ENCODE results near the gene TBX15.

Gene TBX15

DNA sequence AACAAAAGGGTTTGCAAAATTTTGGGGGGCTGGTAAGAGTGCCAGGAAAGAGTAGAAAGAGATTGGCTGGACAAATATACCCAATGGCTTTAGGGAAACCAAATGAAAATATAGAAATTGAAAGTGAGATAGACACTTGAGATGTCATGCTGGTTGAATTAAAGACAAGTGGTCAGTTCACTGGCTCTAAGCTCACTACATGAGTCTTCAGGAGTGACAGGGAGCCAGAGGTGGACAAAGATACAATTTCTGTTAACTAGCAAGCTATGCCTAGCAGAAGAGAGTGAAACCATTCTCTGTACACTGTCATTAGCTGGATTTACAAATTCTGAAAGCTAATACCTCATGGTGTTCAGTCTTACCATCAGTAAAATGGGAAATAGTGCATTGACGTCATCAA is 82.5 kb downstream of the TBX15 start:
- H3K4me1 ChIP-seq (ENCODE audit: control insufficient read depth in 2 of 2, insufficient read depth in 1 of 2, low read depth in 1 of 2, low read length in 2 of 2) = no peaks in the 10 kb centered on the region
- no peak overlapping the region for H3K9ac ChIP-seq (ENCODE audit: low read depth, low read length, poor library complexity)
- DNase-seq (ENCODE audit: low spot score) = no peak
- H3K4me2 ChIP-seq (ENCODE audit: insufficient read depth, low read length, poor library complexity, severe bottlenecking) = no peak overlapping the region
- H2AFZ ChIP-seq (ENCODE audit: low read length) = no peak overlapping the region
- H3K14ac ChIP-seq (ENCODE audit: low read length) = no peak overlapping the region
- no peak overlapping the region for H4K8ac ChIP-seq (ENCODE audit: low read depth, low read length)
- no peak overlapping the region for H3K27ac ChIP-seq (replicated peaks; ENCODE audit: low read length)
- no peak overlapping the region for H3K4me3 ChIP-seq (ENCODE audit: low read length in 2 of 2)
- no peaks in the 10 kb centered on the region for H3K36me3 ChIP-seq (replicated peaks in 1 of 2; ENCODE audit: control insufficient read depth in 2 of 2, insufficient read depth in 2 of 2, low read length in 2 of 2)
- no peak overlapping the region for H4K91ac ChIP-seq (ENCODE audit: low read depth, low read length, poor library complexity)
- no peak overlapping the region for H3K4ac ChIP-seq (ENCODE audit: low read length)
- H3K18ac ChIP-seq (ENCODE audit: low read length) = no peak overlapping the region
- H3K23ac ChIP-seq (ENCODE audit: low read depth, low read length, poor library complexity) = no peak overlapping the region
- H3K9me3 ChIP-seq (replicated peaks in 1 of 2; ENCODE audit: control insufficient read depth in 2 of 2, insufficient read depth in 1 of 2, low read depth in 1 of 2, low read length in 2 of 2) = no peaks in the 10 kb centered on the region
- H2BK5ac ChIP-seq (ENCODE audit: low read length) = no peak overlapping the region
- H3K27me3 ChIP-seq (ENCODE audit: control insufficient read depth in 3 of 3, insufficient read depth in 3 of 3, low read depth in 1 of 3, low read length in 3 of 3) = no peaks in the 10 kb centered on the region
- no peak overlapping the region for H2BK12ac ChIP-seq (ENCODE audit: low read length)
- no peak overlapping the region for H2AK5ac ChIP-seq (ENCODE audit: low read depth, low read length)
- no CpG with 5 or more reads among the region's 1 CpG for WGBS, 2 donors (ENCODE audit: extremely low coverage in 2 of 2, insufficient read length in 2 of 2, insufficient replicate concordance in 1 of 2)
- H3K79me1 ChIP-seq (ENCODE audit: low read depth, low read length) = no peaks in the 10 kb centered on the region
- no peak overlapping the region for H2BK120ac ChIP-seq (ENCODE audit: low read depth, low read length)
- no peak overlapping the region for H2BK15ac ChIP-seq (ENCODE audit: low read length)

GRCh38 chr1:118905196-118905595 is 82.9 kb downstream of the TBX15 start:
- Histone ChIP-seq H2BK15ac (ENCODE audit: low read length) (no peak overlapping the region), H2BK5ac (ENCODE audit: low read length) (no peak overlapping the region), H2BK12ac (ENCODE audit: low read length) (no peak overlapping the region), H3K4me1 (ENCODE audit: control insufficient read depth in 2 of 2, insufficient read depth in 1 of 2, low read depth in 1 of 2, low read length in 2 of 2) (no peaks in the 10 kb centered on the region), H3K27me3 (ENCODE audit: control insufficient read depth in 3 of 3, insufficient read depth in 3 of 3, low read depth in 1 of 3, low read length in 3 of 3) (no peaks in the 10 kb centered on the region), H3K27ac (replicated peaks; ENCODE audit: low read length) (no peak overlapping the region), H2BK120ac (ENCODE audit: low read depth, low read length) (no peak overlapping the region), H4K8ac (ENCODE audit: low read depth, low read length) (no peak overlapping the region), H3K36me3 (replicated peaks in 1 of 2; ENCODE audit: control insufficient read depth in 2 of 2, insufficient read depth in 2 of 2, low read length in 2 of 2) (no peaks in the 10 kb centered on the region), H3K9me3 (replicated peaks in 1 of 2; ENCODE audit: control insufficient read depth in 2 of 2, insufficient read depth in 1 of 2, low read depth in 1 of 2, low read length in 2 of 2) (no peaks in the 10 kb centered on the region), H3K18ac (ENCODE audit: low read length) (no peak overlapping the region), H3K4ac (ENCODE audit: low read length) (no peak overlapping the region), H3K4me2 (ENCODE audit: insufficient read depth, low read length, poor library complexity, severe bottlenecking) (no peak overlapping the region), H4K91ac (ENCODE audit: low read depth, low read length, poor library complexity) (no peak overlapping the region), H3K9ac (ENCODE audit: low read depth, low read length, poor library complexity) (no peak overlapping the region), H3K23ac (ENCODE audit: low read depth, low read length, poor library complexity) (no peak overlapping the region), H3K4me3 (ENCODE audit: low read length in 2 of 2) (no peak overlapping the region), H3K79me1 (ENCODE audit: low read depth, low read length) (no peaks in the 10 kb centered on the region), H2AK5ac (ENCODE audit: low read depth, low read length) (no peak overlapping the region), H2AFZ (ENCODE audit: low read length) (no peak overlapping the region), H3K14ac (ENCODE audit: low read length) (no peak overlapping the region)
- DNase-seq (ENCODE audit: low spot score) = no peak
- no CpG with 5 or more reads among the region's 6 CpGs for WGBS, 2 donors (ENCODE audit: extremely low coverage in 2 of 2, insufficient read length in 2 of 2, insufficient replicate concordance in 1 of 2)

DNA sequence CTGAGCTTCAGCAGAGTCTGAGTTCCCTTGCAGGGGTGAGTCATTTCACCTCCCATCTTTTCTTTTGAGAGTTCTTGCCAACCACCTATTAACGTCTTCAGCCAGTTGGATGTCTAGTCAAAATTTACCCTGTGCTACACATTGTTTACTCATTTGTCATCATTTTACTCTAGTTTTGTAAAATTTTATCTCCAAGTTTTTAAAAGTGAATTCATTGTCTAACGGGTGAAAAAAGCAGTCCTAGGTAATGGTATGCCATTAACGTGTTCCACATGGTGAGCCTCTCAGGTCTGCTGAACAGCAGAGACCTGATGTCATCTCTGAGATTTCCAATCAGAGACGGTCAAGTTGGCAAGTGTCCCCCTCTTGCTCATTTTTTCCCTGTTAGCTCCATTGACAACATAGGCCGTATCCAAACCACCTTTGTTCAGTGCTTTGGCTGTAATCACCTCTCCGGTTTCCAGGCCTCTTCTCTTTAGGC is 85.4 kb downstream of the TBX15 start:
- Histone ChIP-seq H3K36me3 (replicated peaks in 1 of 2; ENCODE audit: control insufficient read depth in 2 of 2, insufficient read depth in 2 of 2, low read length in 2 of 2) (no peaks in the 10 kb centered on the region), H3K18ac (ENCODE audit: low read length) (no peak overlapping the region), H2BK120ac (ENCODE audit: low read depth, low read length) (no peak overlapping the region), H4K91ac (ENCODE audit: low read depth, low read length, poor library complexity) (no peak overlapping the region), H3K27me3 (ENCODE audit: control insufficient read depth in 3 of 3, insufficient read depth in 3 of 3, low read depth in 1 of 3, low read length in 3 of 3) (no peaks in the 10 kb centered on the region), H3K23ac (ENCODE audit: low read depth, low read length, poor library complexity) (no peak overlapping the region), H3K14ac (ENCODE audit: low read length) (no peak overlapping the region), H3K79me1 (ENCODE audit: low read depth, low read length) (no peaks in the 10 kb centered on the region), H3K9me3 (replicated peaks in 1 of 2; ENCODE audit: control insufficient read depth in 2 of 2, insufficient read depth in 1 of 2, low read depth in 1 of 2, low read length in 2 of 2) (no peaks in the 10 kb centered on the region), H2BK15ac (ENCODE audit: low read length) (no peak overlapping the region), H4K8ac (ENCODE audit: low read depth, low read length) (no peak overlapping the region), H2AK5ac (ENCODE audit: low read depth, low read length) (no peak overlapping the region), H2BK12ac (ENCODE audit: low read length) (no peak overlapping the region), H3K4ac (ENCODE audit: low read length) (no peak overlapping the region), H3K4me1 (ENCODE audit: control insufficient read depth in 2 of 2, insufficient read depth in 1 of 2, low read depth in 1 of 2, low read length in 2 of 2) (no peaks in the 10 kb centered on the region), H3K9ac (ENCODE audit: low read depth, low read length, poor library complexity) (no peak overlapping the region), H3K4me2 (ENCODE audit: insufficient read depth, low read length, poor library complexity, severe bottlenecking) (no peak overlapping the region), H3K27ac (replicated peaks; ENCODE audit: low read length) (no peak overlapping the region), H2AFZ (ENCODE audit: low read length) (no peak overlapping the region), H3K4me3 (ENCODE audit: low read length in 2 of 2) (no peak overlapping the region), H2BK5ac (ENCODE audit: low read length) (no peak overlapping the region)
- WGBS, 2 donors (ENCODE audit: extremely low coverage in 2 of 2, insufficient read length in 2 of 2, insufficient replicate concordance in 1 of 2) = no CpG with 5 or more reads among the region's 6 CpGs
- no peak for DNase-seq (ENCODE audit: low spot score)

GRCh38 chr1:118902299-118902698 is 85.8 kb downstream of the TBX15 start:
- no peak overlapping the region for H2BK12ac ChIP-seq (ENCODE audit: low read length)
- H3K9ac ChIP-seq (ENCODE audit: low read depth, low read length, poor library complexity) = no peak overlapping the region
- no peaks in the 10 kb centered on the region for H3K36me3 ChIP-seq (replicated peaks in 1 of 2; ENCODE audit: control insufficient read depth in 2 of 2, insufficient read depth in 2 of 2, low read length in 2 of 2)
- H4K8ac ChIP-seq (ENCODE audit: low read depth, low read length) = no peak overlapping the region
- no peak overlapping the region for H3K23ac ChIP-seq (ENCODE audit: low read depth, low read length, poor library complexity)
- no peak overlapping the region for H2BK15ac ChIP-seq (ENCODE audit: low read length)
- no peak overlapping the region for H4K91ac ChIP-seq (ENCODE audit: low read depth, low read length, poor library complexity)
- no peaks in the 10 kb centered on the region for H3K4me1 ChIP-seq (ENCODE audit: control insufficient read depth in 2 of 2, insufficient read depth in 1 of 2, low read depth in 1 of 2, low read length in 2 of 2)
- H3K4me3 ChIP-seq (ENCODE audit: low read length in 2 of 2) = no peak overlapping the region
- H2AK5ac ChIP-seq (ENCODE audit: low read depth, low read length) = no peak overlapping the region
- no peak overlapping the region for H2BK120ac ChIP-seq (ENCODE audit: low read depth, low read length)
- H3K18ac ChIP-seq (ENCODE audit: low read length) = no peak overlapping the region
- H3K4me2 ChIP-seq (ENCODE audit: insufficient read depth, low read length, poor library complexity, severe bottlenecking) = no peak overlapping the region
- H3K9me3 ChIP-seq (replicated peaks in 1 of 2; ENCODE audit: control insufficient read depth in 2 of 2, insufficient read depth in 1 of 2, low read depth in 1 of 2, low read length in 2 of 2) = no peaks in the 10 kb centered on the region
- WGBS, 2 donors (ENCODE audit: extremely low coverage in 2 of 2, insufficient read length in 2 of 2, insufficient replicate concordance in 1 of 2) = no CpG with 5 or more reads among the region's 2 CpGs
- DNase-seq (ENCODE audit: low spot score) = no peak
- no peak overlapping the region for H3K27ac ChIP-seq (replicated peaks; ENCODE audit: low read length)
- H3K4ac ChIP-seq (ENCODE audit: low read length) = no peak overlapping the region
- no peaks in the 10 kb centered on the region for H3K27me3 ChIP-seq (ENCODE audit: control insufficient read depth in 3 of 3, insufficient read depth in 3 of 3, low read depth in 1 of 3, low read length in 3 of 3)
- H3K14ac ChIP-seq (ENCODE audit: low read length) = no peak overlapping the region
- no peak overlapping the region for H2BK5ac ChIP-seq (ENCODE audit: low read length)
- no peaks in the 10 kb centered on the region for H3K79me1 ChIP-seq (ENCODE audit: low read depth, low read length)
- no peak overlapping the region for H2AFZ ChIP-seq (ENCODE audit: low read length)

Data from neuronal stem cell (in vitro differentiated cells).